GM12878 (cell line): ENCODE results near the gene GBP4.

Source experiments
- CEBPB ChIP-seq, 2 experiments: fragments of 150-350 bp in 1 of 2; IDR thresholded peaks; 2 replicates each; pipeline ENCODE4 v1.6.1; 2012 to 2014; ENCODE audit warnings: low read depth in 2 of 2, low read length in 2 of 2, borderline replicate concordance in 1 of 2, inconsistent platforms in 1 of 2
- CHD1 ChIP-seq: IDR thresholded peaks from 2 replicates; pipeline ENCODE4 v1.6.1; 2012; ENCODE audit warnings: low read depth, low read length, improper control_type of control experiment
- CTCF ChIP-seq, 3 experiments: IDR thresholded peaks in 2 of 3; conservative IDR thresholded peaks in 1 of 3; 2 replicates each; pipeline ENCODE4 v1.5.1; 2011; ENCODE audit warnings: low read depth in 3 of 3, low read length in 3 of 3, mild to moderate bottlenecking in 3 of 3, control low read depth in 2 of 3, moderate library complexity in 2 of 3, inconsistent platforms in 1 of 3, mixed read lengths in 1 of 3; ENCODE audit not compliant: control insufficient read depth in 2 of 3, insufficient read depth in 1 of 3; ENCODE audit errors: extremely low read depth in 1 of 3
- MAX ChIP-seq: IDR thresholded peaks from 2 replicates; pipeline ENCODE4 v1.6.1; 2012; ENCODE audit warnings: low read depth, low read length, improper control_type of control experiment
- NFIC ChIP-seq: IDR thresholded peaks from 2 replicates; pipeline ENCODE4 v1.6.1; 2012; ENCODE audit warnings: low read depth, mild to moderate bottlenecking, inconsistent platforms, low read length, moderate library complexity
- POU2F2 ChIP-seq: IDR thresholded peaks from 3 replicates; pipeline ENCODE4 v1.6.1; 2011; ENCODE audit warnings: low read depth, mild to moderate bottlenecking, low read length, borderline replicate concordance
- TCF12 ChIP-seq: IDR thresholded peaks from 2 replicates; pipeline ENCODE4 v1.6.1; 2011; ENCODE audit warnings: low read depth, mild to moderate bottlenecking, low read length
- ZBED1 ChIP-seq: IDR thresholded peaks from 2 replicates; pipeline ENCODE4 v1.6.1; 2016; ENCODE audit warnings: borderline replicate concordance
- ZNF24 ChIP-seq: fragments of 450-650 bp; IDR thresholded peaks from 2 replicates; pipeline ENCODE4 v1.6.1; 2017; ENCODE audit warnings: antibody characterized with exemption, mild to moderate bottlenecking

GRCh38 chr1:89221341-89221740, 22.6 kb upstream of the GBP4 start:
- TF ChIP-seq NFIC (no peak), CTCF (IDR thresholded peaks at IDR 0.05 in 2 of 3, conservative IDR thresholded peaks at IDR 0.05 in 1 of 3; ENCODE audit: control insufficient read depth in 2 of 3, extremely low read depth in 1 of 3, insufficient read depth in 1 of 3, low read depth in 3 of 3, low read length in 3 of 3) (no peak), CHD1 (no peak), ZBED1 (no peak), TCF12 (no peak), MAX (no peak), POU2F2 (no peak), CEBPB (IDR thresholded peaks at IDR 0.05; ENCODE audit: borderline replicate concordance in 1 of 2, low read depth in 2 of 2, low read length in 2 of 2) (no peak), ZNF24 (no peak)
